Liver (tissue), 9 donors: Measurements from ENCODE around the gene TLE1. TPM values are rescaled to one million over a fixed set of nuclear protein-coding genes. Genes with fewer than 3 reads are reported as not detected.

Experiments
- DNase-seq: peaks from one replicate; pipeline ENCODE4 v3.0.0-alpha.2; 2017; ENCODE audit warnings: low spot score
- H3K27ac ChIP-seq, 2 donors: one replicate each; pipeline ENCODE4 v1.7.0; 2013; ENCODE audit warnings: inconsistent platforms in 2 of 2, low read length in 2 of 2, control low read depth in 1 of 2, low read depth in 1 of 2, mild to moderate bottlenecking in 1 of 2
- H3K27me3 ChIP-seq, 4 donors: one replicate each; pipeline versions ENCODE4 v1.6.1 to v1.7.0; 2013; ENCODE audit warnings: low read length in 3 of 4, inconsistent platforms in 1 of 4, mild to moderate bottlenecking in 1 of 4, moderate library complexity in 1 of 4; ENCODE audit not compliant: control insufficient read depth in 4 of 4, insufficient read depth in 4 of 4
- H3K36me3 ChIP-seq, 4 donors: one replicate each; pipeline versions ENCODE4 v1.6.1 to v1.7.0; 2013; ENCODE audit warnings: low read length in 3 of 4, mild to moderate bottlenecking in 3 of 4, low read depth in 1 of 4, moderate library complexity in 1 of 4; ENCODE audit not compliant: control insufficient read depth in 4 of 4, insufficient read depth in 3 of 4
- H3K4me1 ChIP-seq, 4 donors: one replicate each; pipeline versions ENCODE4 v1.6.1 to v1.7.0; 2013; ENCODE audit warnings: low read length in 3 of 4, mild to moderate bottlenecking in 3 of 4, moderate library complexity in 1 of 4; ENCODE audit not compliant: control insufficient read depth in 4 of 4, insufficient read depth in 4 of 4
- H3K4me3 ChIP-seq, 3 donors: one replicate each; pipeline versions ENCODE4 v1.6.1 to v1.7.0; 2013; ENCODE audit warnings: low read length in 3 of 3, control low read depth in 1 of 3, low read depth in 1 of 3, mild to moderate bottlenecking in 1 of 3
- H3K9ac ChIP-seq, 2 donors: one replicate each; pipeline ENCODE4 v1.7.0; 2013; ENCODE audit warnings: low read length in 2 of 2, mild to moderate bottlenecking in 2 of 2, moderate library complexity in 2 of 2, control low read depth in 1 of 2, low read depth in 1 of 2
- H3K9me3 ChIP-seq, 4 donors: one replicate each; pipeline versions ENCODE4 v1.6.1 to v1.7.0; 2013; ENCODE audit warnings: low read length in 3 of 4; ENCODE audit not compliant: control insufficient read depth in 4 of 4
- ATF3 ChIP-seq: IDR thresholded peaks from 2 replicates; pipeline ENCODE4 v1.6.1; 2016; ENCODE audit warnings: antibody characterized with exemption
- CTCF ChIP-seq: fragments of 150-350 bp; IDR thresholded peaks from 2 replicates; pipeline ENCODE4 v1.5.1; 2017; ENCODE audit warnings: improper control_type of control experiment, low read depth, low read length; ENCODE audit not compliant: missing input control
- EGR1 ChIP-seq, 2 donors: IDR thresholded peaks; 2 replicates each; pipeline ENCODE4 v1.6.1; 2016 to 2018; ENCODE audit warnings: antibody characterized with exemption in 2 of 2, low read depth in 2 of 2
- FOXA1 ChIP-seq: IDR thresholded peaks from 2 replicates; pipeline ENCODE4 v1.6.1; 2016; ENCODE audit warnings: antibody characterized with exemption
- GABPA ChIP-seq, 2 donors: IDR thresholded peaks in 1 of 2; conservative IDR thresholded peaks in 1 of 2; 2 replicates each; pipeline ENCODE4 v1.6.1; 2016; ENCODE audit warnings: antibody characterized with exemption in 2 of 2, mild to moderate bottlenecking in 1 of 2, moderate library complexity in 1 of 2
- HNF4A ChIP-seq, 2 donors: conservative IDR thresholded peaks; 2 replicates each; pipeline ENCODE4 v1.6.1; 2016; ENCODE audit warnings: antibody characterized with exemption in 2 of 2, mild to moderate bottlenecking in 2 of 2
- HNF4G ChIP-seq: IDR thresholded peaks from 2 replicates; pipeline ENCODE4 v1.6.1; 2016; ENCODE audit warnings: antibody characterized with exemption
- MAX ChIP-seq: IDR thresholded peaks from 2 replicates; pipeline ENCODE4 v1.6.1; 2016; ENCODE audit warnings: antibody characterized with exemption
- NR2F2 ChIP-seq: IDR thresholded peaks from 2 replicates; pipeline ENCODE4 v1.6.1; 2016; ENCODE audit warnings: antibody characterized with exemption
- RAD21 ChIP-seq, 2 donors: IDR thresholded peaks; 2 replicates each; pipeline ENCODE4 v1.6.1; 2016; ENCODE audit warnings: antibody characterized with exemption in 2 of 2, mild to moderate bottlenecking in 2 of 2
- REST ChIP-seq: IDR thresholded peaks from 2 replicates; pipeline ENCODE4 v1.6.1; 2016; ENCODE audit warnings: antibody characterized with exemption, mild to moderate bottlenecking
- RXRA ChIP-seq, 2 donors: IDR thresholded peaks; 2 replicates each; pipeline ENCODE4 v1.6.1; 2017 to 2018; ENCODE audit warnings: antibody characterized with exemption in 2 of 2, mild to moderate bottlenecking in 1 of 2
- SP1 ChIP-seq: IDR thresholded peaks from 2 replicates; pipeline ENCODE4 v1.6.1; 2018; ENCODE audit warnings: antibody characterized with exemption, mild to moderate bottlenecking
- YY1 ChIP-seq: IDR thresholded peaks from 2 replicates; pipeline ENCODE4 v1.6.1; 2016; ENCODE audit warnings: antibody characterized with exemption, mild to moderate bottlenecking
- ZBTB33 ChIP-seq: IDR thresholded peaks from 2 replicates; pipeline ENCODE4 v1.6.1; 2016; ENCODE audit warnings: antibody characterized with exemption
- WGBS: extraction: QIAGEN DNeasy Blood & Tissue Kit; methylation state at CpG from one replicate; pipeline ENCODE4 v1.1.7; 2013; 5-methylcytosine and 5-hydroxymethylcytosine counted together
- polyA plus RNA-seq, 2 donors: library from polyadenylated mRNA; stranded (reverse) in 1 of 2; unstranded in 1 of 2; fragments of 200-250 nt in 1 of 2; fragments of >200 nt in 1 of 2; fragmentation: Nextera tagmentation in 1 of 2; extraction: Ambion mirVana in 1 of 2; gene quantifications; one replicate each; pipeline versions ENCODE4 v1.2.1 to v1.2.3, GENCODE V29; 2013 to 2015
- total RNA-seq, 2 donors: library from RNA; depleted of rRNA; stranded (reverse); fragments of >200 nt; gene quantifications; one replicate each; pipeline ENCODE4 v1.2.3, GENCODE V29; 2014
- donor health status: healthy.
- donor health status: healthy.
- donor health status: healthy.
- donor health status: healthy.
- donor health status: healthy.

TLE1 gene
- total and polyA plus RNA-seq, 4 donors: 25.2 to 45.4 (median 25.7) TPM

GRCh38 chr9:81682797-81683196, 6.5 kb downstream of the TLE1 start:
- Histone ChIP-seq H3K4me3 (peak overlapping the region in 1 of 3 donors; percentile 10), H3K4me1 (peaks cover 2 to 47% (median 42%) of the 10 kb centered on the region in 4 donors), H3K9ac (no peak overlapping the region), H3K36me3 (peaks cover 0 to 23% (median 6%) of the 10 kb centered on the region in 4 donors), H3K27ac (peak overlapping the region in 1 of 2 donors; percentile 21), H3K27me3 (no peaks in the 10 kb centered on the region), H3K9me3 (no peaks in the 10 kb centered on the region)
- DNase-seq: no peak
- 20% methylated on average over 8 of the region's 8 CpGs for WGBS
- TF ChIP-seq ATF3 (no peak), HNF4A (conservative IDR thresholded peaks at IDR 0.05) (peak in 1 of 2 donors; percentile 10), ZBTB33 (no peak), SP1 (peak; percentile 7), RAD21 (IDR thresholded peaks at IDR 0.05) (peak; percentile 10 to 52), CTCF (no peak)

GRCh38 chr9:81682177-81682576, 7.2 kb downstream of the TLE1 start:
- no peaks in the 10 kb centered on the region for H3K27me3 ChIP-seq
- H3K36me3 ChIP-seq: peaks cover 0 to 25% (median 6%) of the 10 kb centered on the region in 4 donors
- H3K4me3 ChIP-seq: no peak overlapping the region
- DNase-seq: no peak
- no peak for TF ChIP-seq SP1
- no peak for TF ChIP-seq NR2F2
- no peak for TF ChIP-seq HNF4G
- H3K9me3 ChIP-seq: no peaks in the 10 kb centered on the region
- no peak overlapping the region for H3K9ac ChIP-seq
- 90% methylated on average over 4 of the region's 4 CpGs for WGBS
- peaks cover 2 to 47% (median 42%) of the 10 kb centered on the region in 4 donors for H3K4me1 ChIP-seq
- H3K27ac ChIP-seq: no peak overlapping the region

GRCh38 chr9:81680506-81680905, 8.8 kb downstream of the TLE1 start:
- H3K36me3 ChIP-seq: peaks cover 0 to 32% (median 11%) of the 10 kb centered on the region in 4 donors
- no peak overlapping the region for H3K4me3 ChIP-seq
- H3K9ac ChIP-seq: no peak overlapping the region
- H3K9me3 ChIP-seq: no peaks in the 10 kb centered on the region
- H3K4me1 ChIP-seq: peaks cover 4 to 37% (median 33%) of the 10 kb centered on the region in 4 donors
- no peak for TF ChIP-seq FOXA1
- no peak for TF ChIP-seq NR2F2
- no peak for TF ChIP-seq EGR1 (IDR thresholded peaks at IDR 0.05; ENCODE audit: low read depth in 2 of 2)
- TF ChIP-seq REST: no peak
- no peak for TF ChIP-seq HNF4G
- no peak for TF ChIP-seq ZBTB33
- TF ChIP-seq RXRA (IDR thresholded peaks at IDR 0.05): no peak
- TF ChIP-seq MAX: no peak
- no peak for TF ChIP-seq YY1
- TF ChIP-seq GABPA (IDR thresholded peaks at IDR 0.05 in 1 of 2, conservative IDR thresholded peaks at IDR 0.05 in 1 of 2): no peak
- TF ChIP-seq HNF4A (conservative IDR thresholded peaks at IDR 0.05): no peak
- WGBS: 80% methylated on average over 1 of the region's 1 CpG
- H3K27ac ChIP-seq: no peak overlapping the region
- DNase-seq: no peak
- no peaks in the 10 kb centered on the region for H3K27me3 ChIP-seq
